ENCODE measurements around the gene SESN3.

SESN3 gene

DNA sequence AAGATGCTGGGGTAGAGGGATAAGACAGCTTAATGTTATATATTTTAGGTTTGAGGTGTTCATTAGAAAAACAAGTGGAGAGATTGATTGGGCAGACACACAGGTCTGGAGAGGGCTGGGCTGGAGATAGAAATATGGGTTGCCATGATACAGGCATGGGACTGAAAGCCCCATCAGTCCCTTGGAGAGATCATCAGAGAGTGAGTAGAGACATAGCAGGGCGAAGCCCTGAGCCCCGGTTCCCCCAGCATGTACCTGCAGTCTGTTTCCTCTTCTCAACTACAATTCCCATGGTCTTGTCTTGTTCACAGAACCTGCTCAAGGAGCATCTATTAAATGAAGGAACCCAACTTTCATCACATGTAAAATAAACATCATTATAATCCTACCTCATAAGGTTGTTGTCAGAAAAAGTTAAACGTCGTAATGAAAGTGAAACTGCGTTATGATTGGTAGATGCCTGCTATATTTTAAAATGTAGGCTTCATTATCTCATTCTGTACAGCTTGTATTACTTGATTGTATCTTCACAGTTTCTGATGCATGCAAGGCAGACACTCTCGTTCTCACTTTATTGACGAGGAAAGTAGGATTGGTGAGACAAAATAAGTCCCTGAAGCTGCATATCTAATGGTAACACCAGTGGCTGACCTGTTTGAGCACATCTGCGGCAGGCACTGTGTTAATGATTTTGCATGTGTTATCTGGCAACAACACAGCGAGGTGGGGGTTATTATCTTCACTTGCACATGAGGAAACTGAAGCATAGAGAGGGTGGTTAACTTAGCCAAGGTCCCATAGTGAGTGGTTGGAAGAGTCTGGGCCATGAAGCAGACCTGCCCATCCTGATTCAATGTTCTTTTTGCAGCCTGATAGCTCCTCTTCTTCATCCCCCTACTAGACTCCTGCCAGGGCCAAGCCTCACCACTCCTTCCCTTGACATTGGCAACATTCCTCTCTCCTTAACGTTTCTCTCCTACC, 77.8 kb downstream of the SESN3 start:
- H3K4me3 ChIP-seq (ENCODE audit: low read length) = no peak overlapping the region
- TF ChIP-seq, protein P1, sequence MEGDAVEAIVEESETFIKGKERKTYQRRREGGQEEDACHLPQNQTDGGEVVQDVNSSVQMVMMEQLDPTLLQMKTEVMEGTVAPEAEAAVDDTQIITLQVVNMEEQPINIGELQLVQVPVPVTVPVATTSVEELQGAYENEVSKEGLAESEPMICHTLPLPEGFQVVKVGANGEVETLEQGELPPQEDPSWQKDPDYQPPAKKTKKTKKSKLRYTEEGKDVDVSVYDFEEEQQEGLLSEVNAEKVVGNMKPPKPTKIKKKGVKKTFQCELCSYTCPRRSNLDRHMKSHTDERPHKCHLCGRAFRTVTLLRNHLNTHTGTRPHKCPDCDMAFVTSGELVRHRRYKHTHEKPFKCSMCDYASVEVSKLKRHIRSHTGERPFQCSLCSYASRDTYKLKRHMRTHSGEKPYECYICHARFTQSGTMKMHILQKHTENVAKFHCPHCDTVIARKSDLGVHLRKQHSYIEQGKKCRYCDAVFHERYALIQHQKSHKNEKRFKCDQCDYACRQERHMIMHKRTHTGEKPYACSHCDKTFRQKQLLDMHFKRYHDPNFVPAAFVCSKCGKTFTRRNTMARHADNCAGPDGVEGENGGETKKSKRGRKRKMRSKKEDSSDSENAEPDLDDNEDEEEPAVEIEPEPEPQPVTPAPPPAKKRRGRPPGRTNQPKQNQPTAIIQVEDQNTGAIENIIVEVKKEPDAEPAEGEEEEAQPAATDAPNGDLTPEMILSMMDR (conservative IDR thresholded peaks at IDR 0.05; ENCODE audit: low read depth, low read length) = no peak
- DNase-seq (ENCODE audit: low read depth) = no peak

DNA sequence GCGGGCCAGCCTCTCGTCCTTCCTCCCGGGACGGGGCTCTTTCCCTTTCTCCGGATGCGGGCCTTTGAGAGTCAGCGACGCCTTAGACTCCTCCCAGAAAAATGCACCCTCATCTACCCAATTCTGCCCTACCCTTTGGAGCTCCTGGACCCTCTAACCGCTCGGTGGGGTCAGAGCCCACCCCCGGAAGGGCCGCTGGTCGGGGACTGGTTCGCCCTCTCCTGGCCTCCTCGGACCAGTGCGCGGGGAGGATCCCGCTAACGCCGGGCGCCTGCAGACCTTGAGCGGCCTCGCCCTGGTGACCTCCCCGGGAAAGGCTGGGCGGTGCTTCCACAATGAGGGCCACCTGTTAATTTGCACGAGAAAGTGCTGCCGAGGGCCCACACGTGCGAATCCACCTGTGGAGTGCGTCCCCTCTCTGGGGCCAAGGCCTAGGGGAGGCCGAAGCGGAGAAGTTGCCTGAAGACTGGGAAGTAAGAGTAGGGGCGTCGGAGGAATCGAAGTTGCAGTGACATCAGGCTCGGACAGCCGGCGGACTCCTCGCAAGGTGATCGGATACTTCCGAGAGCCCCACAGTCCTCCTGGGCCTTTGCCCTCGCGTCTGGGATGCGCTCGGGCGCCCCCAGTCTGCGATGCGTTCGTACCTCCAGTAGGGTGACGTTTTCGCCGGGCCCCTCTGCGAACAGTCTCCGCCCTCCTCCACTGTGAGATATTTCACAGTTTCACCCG, 79.9 kb downstream of the SESN3 start:
- peak; percentile 67 for DNase-seq (ENCODE audit: low read depth)
- peak overlapping the region; percentile 50 for H3K4me3 ChIP-seq (ENCODE audit: low read length)
- TF ChIP-seq, protein P1 (conservative IDR thresholded peaks at IDR 0.05; ENCODE audit: low read depth, low read length) = peak; percentile 69

DNA sequence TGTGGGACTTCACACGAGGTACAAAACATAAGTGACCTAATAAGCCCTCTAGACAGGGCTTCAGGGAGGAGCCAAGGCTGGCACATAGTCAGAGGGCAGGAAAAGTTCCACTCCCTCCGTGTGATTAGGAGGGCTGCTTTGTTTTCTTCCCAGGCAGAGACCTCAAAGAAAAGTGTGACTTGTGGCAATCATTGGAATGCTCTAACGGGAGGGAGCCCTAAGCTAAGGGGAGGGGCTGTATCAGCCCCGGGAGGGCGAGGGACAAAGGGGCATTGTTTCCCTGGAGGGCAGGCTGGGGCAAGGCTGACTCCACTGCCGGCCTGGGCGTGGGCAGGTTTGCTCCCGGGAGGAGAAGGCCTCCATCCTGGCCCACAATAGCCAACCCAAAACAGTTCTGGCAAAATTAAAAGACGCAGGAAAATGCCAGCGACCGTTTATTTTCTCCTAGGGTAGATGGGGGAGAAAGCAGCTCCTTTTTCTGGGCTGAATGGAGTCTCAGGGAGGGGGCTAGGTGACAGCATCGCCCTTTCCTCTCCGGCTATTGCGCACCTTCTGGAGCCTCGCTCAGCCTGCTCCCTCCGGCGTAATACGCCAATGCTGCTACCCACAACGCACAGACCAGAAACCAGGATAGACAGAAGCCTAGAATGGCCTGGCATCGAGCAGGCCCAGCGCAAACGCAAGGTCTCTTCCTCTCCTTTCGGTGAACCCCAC, 81.2 kb downstream of the SESN3 start:
- peak; percentile 96 for DNase-seq (ENCODE audit: low read depth)
- TF ChIP-seq, protein P1 (conservative IDR thresholded peaks at IDR 0.05; ENCODE audit: low read depth, low read length) = no peak
- peak overlapping the region; percentile 2 for H3K4me3 ChIP-seq (ENCODE audit: low read length)

DNA sequence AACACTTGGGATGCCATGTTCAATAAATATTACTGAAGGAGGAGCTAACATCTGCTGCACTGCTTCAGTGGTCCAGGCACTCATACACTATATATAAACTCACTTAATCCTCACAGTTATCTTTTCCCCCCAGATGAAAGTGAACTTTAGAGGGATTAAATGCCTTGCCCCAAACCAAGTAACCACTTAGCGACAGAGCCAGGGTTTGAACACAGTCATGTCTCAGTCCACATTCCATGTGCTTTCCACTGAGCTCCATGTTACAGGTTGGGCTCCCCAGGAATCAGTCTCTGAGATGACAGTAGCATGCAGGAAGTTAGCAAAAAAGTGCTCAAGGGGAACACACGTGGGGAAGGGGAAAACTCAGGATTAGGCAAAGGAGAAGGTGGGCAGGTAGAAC, 82.1 kb downstream of the SESN3 start:
- H3K4me3 ChIP-seq (ENCODE audit: low read length) = no peak overlapping the region
- no peak for DNase-seq (ENCODE audit: low read depth)
- TF ChIP-seq, protein P1 (conservative IDR thresholded peaks at IDR 0.05; ENCODE audit: low read depth, low read length) = no peak

DNA sequence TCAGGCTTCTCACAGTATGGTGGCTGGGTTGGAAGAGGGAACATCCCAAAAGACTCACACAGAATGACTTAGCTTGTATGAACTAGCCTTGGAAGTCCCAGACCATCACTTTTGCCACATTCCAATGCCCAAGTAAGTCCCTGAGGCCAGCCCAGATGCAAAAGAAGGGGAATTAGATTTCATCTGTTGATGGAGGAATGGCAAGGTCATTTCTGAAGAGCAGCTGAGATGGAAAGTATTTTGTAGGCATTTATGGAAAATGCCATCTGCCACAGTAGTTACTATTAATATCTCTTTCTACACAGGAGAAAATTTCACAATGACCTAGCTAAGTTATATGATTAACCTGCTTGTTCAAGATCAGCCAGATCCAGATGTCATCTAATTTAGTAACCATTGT, 82.6 kb downstream of the SESN3 start:
- TF ChIP-seq, protein P1 (conservative IDR thresholded peaks at IDR 0.05; ENCODE audit: low read depth, low read length) = no peak
- DNase-seq (ENCODE audit: low read depth) = no peak

DNA sequence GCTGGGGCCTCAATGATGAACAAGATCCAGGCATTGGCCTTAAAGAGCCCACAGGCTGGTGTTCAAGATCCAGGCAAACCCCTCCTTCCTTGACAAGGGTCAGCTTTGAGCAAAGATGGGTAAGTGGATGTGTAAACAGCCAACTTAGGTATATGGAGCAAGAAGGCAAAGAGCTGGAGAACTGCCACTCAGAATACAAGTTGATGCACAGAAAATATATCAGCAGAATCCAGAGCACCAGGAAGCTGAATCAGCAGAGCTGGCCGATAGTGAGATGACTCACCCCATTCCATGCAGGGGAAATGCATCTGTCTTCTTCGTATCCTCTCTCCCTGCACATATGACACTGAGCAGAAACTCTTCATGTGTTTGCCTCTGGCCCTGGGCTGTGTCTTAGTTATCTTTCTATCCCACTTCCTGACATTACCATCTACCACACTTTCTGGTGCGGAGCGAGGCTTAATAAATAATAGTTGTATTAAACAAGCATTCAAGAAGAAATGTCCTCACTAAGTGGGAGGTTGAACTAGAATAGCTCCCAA, 83.6 kb downstream of the SESN3 start:
- DNase-seq (ENCODE audit: low read depth) = no peak
- TF ChIP-seq, protein P1 (conservative IDR thresholded peaks at IDR 0.05; ENCODE audit: low read depth, low read length) = no peak
- H3K4me3 ChIP-seq (ENCODE audit: low read length) = no peak overlapping the region

More for the DNA sequence above, 82.6 kb downstream of the SESN3 start:
- no peak overlapping the region for H3K4me3 ChIP-seq (ENCODE audit: low read length)
